K562 (cell line): ENCODE measurements around the gene SHB. TPM values are rescaled to one million over a fixed set of nuclear protein-coding genes. Genes with fewer than 3 reads are reported as not detected.
A peak's percentile ranks its signal among the peaks of the same experiment; 100 is the strongest.

Experiments
- ATAC-seq: fragments of 200-7000 bp; cut with Tn5 transposase; 3 replicates; pipeline ENCODE4 v1.9.1; 2020; ENCODE audit warnings: moderate library complexity
- BruUV-seq: library from RNA; stranded (reverse); fragments of 400-500 nt; replicated peaks from 2 replicates; lab custom pipeline; 2021; lab: Mats Ljungman, UMichigan
- CTCF ChIA-PET: fragments of 300-600 bp; formaldehyde crosslinking; extraction: SDS; loops from one replicate; lab custom pipeline; 2021; ENCODE audit warnings: low intra/inter-chr PET ratio; lab: Yijun Ruan, JAX
- POLR2A ChIA-PET: fragments of 300-600, 350-650 bp; sonication (Branson Sonifier 250); formaldehyde crosslinking; extraction: SDS; loops from one replicate; lab custom pipeline; 2021; ENCODE audit warnings: antibody characterized with exemption, inconsistent platforms; lab: Yijun Ruan, JAX
- DNase-seq, 4 experiments: peaks; one replicate each; pipeline versions ENCODE4 v3.0.0 to v3.0.0-alpha.2; 2011 to 2018; ENCODE audit warnings: low spot score in 3 of 4, mixed read lengths in 3 of 4; ENCODE audit errors: extremely low read depth in 1 of 4
- FAIRE-seq: peaks from 2 replicates; lab custom pipeline; 2011; peaks lifted over from hg19 to GRCh38; lab: Jason Lieb, UNC
- H2AFZ ChIP-seq: 2 replicates; pipeline ENCODE4 v1.6.0; 2011; ENCODE audit warnings: low read depth, low read length, control low read depth, inconsistent platforms
- H3K27ac ChIP-seq: fragments of 200-600 bp; 3 replicates; pipeline ENCODE4 v1.8.0; 2011; ENCODE audit warnings: low read depth, mild to moderate bottlenecking, control low read depth, inconsistent platforms, low read length, moderate library complexity, mixed read lengths; ENCODE audit errors: extremely low read depth
- H3K27me3 ChIP-seq, 2 experiments: fragments of 300-600 bp in 1 of 2; 2 replicates in 1 of 2; 3 replicates in 1 of 2; pipeline versions ENCODE4 v1.6.0 to v1.8.0; 2011; ENCODE audit warnings: inconsistent platforms in 2 of 2, low read length in 2 of 2, mild to moderate bottlenecking in 1 of 2, mixed read lengths in 1 of 2, moderate library complexity in 1 of 2; ENCODE audit not compliant: control insufficient read depth in 2 of 2, insufficient read depth in 2 of 2
- H3K36me3 ChIP-seq: fragments of 300-600 bp; 3 replicates; pipeline ENCODE4 v1.8.0; 2011; ENCODE audit warnings: mild to moderate bottlenecking, low read length, inconsistent platforms; ENCODE audit not compliant: control insufficient read depth, insufficient read depth
- H3K4me1 ChIP-seq, 2 experiments: fragments of 200-600 bp in 1 of 2; replicated peaks in 1 of 2; 2 replicates in 1 of 2; 3 replicates in 1 of 2; pipeline versions ENCODE4 v1.5.1 to v1.8.0; 2011; ENCODE audit warnings: inconsistent platforms in 2 of 2, low read length in 2 of 2, mild to moderate bottlenecking in 1 of 2, mixed read lengths in 1 of 2, moderate library complexity in 1 of 2; ENCODE audit not compliant: control insufficient read depth in 2 of 2, insufficient read depth in 2 of 2
- H3K4me2 ChIP-seq: 2 replicates; pipeline ENCODE4 v1.6.1; 2011; ENCODE audit warnings: low read length, control low read depth, inconsistent platforms, mixed read lengths; ENCODE audit not compliant: insufficient read depth
- H3K4me3 ChIP-seq: fragments of 200-600 bp; sonication (generic), shearing (Covaris generic); 2 replicates; pipeline ENCODE4 v1.5.1; 2016; ENCODE audit warnings: control low read depth, inconsistent platforms
- H3K79me2 ChIP-seq: fragments of 200-600 bp; 3 replicates; pipeline ENCODE4 v1.8.0; 2011; ENCODE audit warnings: low read length, inconsistent platforms; ENCODE audit not compliant: control insufficient read depth, insufficient read depth
- H3K9ac ChIP-seq, 2 experiments: 2 replicates each; pipeline versions ENCODE4 v1.6.0 to v1.6.1; 2011; ENCODE audit warnings: low read depth in 2 of 2, low read length in 2 of 2, control low read depth in 1 of 2, inconsistent platforms in 1 of 2, mild to moderate bottlenecking in 1 of 2, mixed read lengths in 1 of 2; ENCODE audit not compliant: insufficient read depth in 1 of 2
- H3K9me1 ChIP-seq: one replicate; pipeline ENCODE4 v1.6.0; 2011; ENCODE audit warnings: inconsistent platforms, mild to moderate bottlenecking, low read length, moderate library complexity; ENCODE audit not compliant: control insufficient read depth, insufficient read depth
- H3K9me3 ChIP-seq: replicated peaks from 2 replicates; pipeline ENCODE4 v1.5.1; 2011; ENCODE audit warnings: low read depth, low read length, inconsistent platforms; ENCODE audit not compliant: control insufficient read depth, insufficient read depth
- H4K20me1 ChIP-seq: replicated peaks from 2 replicates; pipeline ENCODE4 v1.6.1; 2011; ENCODE audit warnings: low read length, inconsistent platforms, mixed read lengths; ENCODE audit not compliant: control insufficient read depth, insufficient read depth
- ADNP ChIP-seq: fragments of 200-800 bp; sonication (Bioruptor generic); IDR thresholded peaks from 2 replicates; pipeline ENCODE4 v1.6.1; 2016; ENCODE audit warnings: missing genetic modification characterization, missing compliant biosample characterization
- BRD9 ChIP-seq: fragments of 450-650 bp; IDR thresholded peaks from 2 replicates; pipeline ENCODE4 v1.6.1; 2018; ENCODE audit warnings: low read depth; ENCODE audit not compliant: partially characterized antibody
- MCM5 ChIP-seq: fragments of 450-650 bp; IDR thresholded peaks from 2 replicates; pipeline ENCODE4 v1.6.1; 2016; ENCODE audit warnings: low read depth
- TSHZ1 ChIP-seq: fragments of 250-450 bp; sonication (Bioruptor Pico); IDR thresholded peaks from 2 replicates; pipeline ENCODE4 v1.4.0; 2020; ENCODE audit warnings: mild to moderate bottlenecking, moderate library complexity
- WGBS: fragments of 100-300 bp; shearing (Covaris generic); methylation state at CpG from one replicate; pipeline ENCODE4 v1.1.6; 2016; ENCODE audit warnings: low coverage, mixed read lengths; ENCODE audit not compliant: insufficient coverage; ENCODE audit errors: missing lambda C conversion rate; 5-methylcytosine and 5-hydroxymethylcytosine counted together
- in situ Hi-C: fragments of 300-500 bp; cut with MboI; formaldehyde crosslinking; loops from 4 replicates; pipeline ENCODE4 v1.15.0; 2018; ENCODE audit warnings: inconsistent platforms, mixed read lengths
- intact Hi-C: fragments of 100-400 bp; cut with micrococcal nuclease; formaldehyde crosslinking; loops from 2 replicates; pipeline ENCODE4 v1.14.2; 2022
- polyA plus RNA-seq, 8 experiments: library from polyadenylated mRNA; depleted of rRNA in 4 of 8; stranded (reverse) in 5 of 8; unstranded in 3 of 8; fragments of >200 nt; fragmentation: Nextera tagmentation in 2 of 8; fragmentation: Illumina TruSeq in 1 of 8; extraction: Ambion mirVana in 2 of 8; extraction: Trizol in 1 of 8; gene quantifications; 2 replicates each; pipeline versions ENCODE4 v1.2.1 to v1.2.3, GENCODE V29; 2011 to 2014; ENCODE audit warnings: inconsistent platforms in 1 of 8, missing spikeins in 1 of 8
- total RNA-seq, 7 experiments: library from RNA; depleted of rRNA in 6 of 7; stranded (reverse); fragments of >200 nt in 6 of 7; fragmentation: Illumina TruSeq in 2 of 7; extraction: Trizol in 2 of 7; gene quantifications; 2 replicates each; pipeline versions ENCODE4 v1.2.1 to v1.2.3, GENCODE V29; 2011 to 2021; ENCODE audit warnings: low replicate concordance in 1 of 7

The SHB gene
- total and polyA plus RNA-seq, 9 of the 15 experiments (the other 6 are each of a cell fraction or from before 2014, with no cell fraction given), result 0.78 to 16.0 (median 5.3) TPM

- Histone ChIP-seq H3K9me3 (no peaks in the 10 kb centered on the region), H4K20me1 (no peaks in the 10 kb centered on the region), H3K4me2 (no peak overlapping the region), H3K79me2 (no peaks in the 10 kb centered on the region), H3K4me1 (peaks cover 0 to 7% of the 10 kb centered on the region in 2 experiments; a peak in 3 of 5 replicates), H3K27me3 (no peaks in the 10 kb centered on the region), H3K36me3 (peaks cover 6% of the 10 kb centered on the region; the same call in 1 of the 3 replicates), H2AFZ (no peak overlapping the region)
- CTCF ChIA-PET, result no interaction called here
- FAIRE-seq, result no peak
- intact Hi-C loops, result no loop called here
- no peak for DNase-seq
- TF ChIP-seq TSHZ1 (no peak), MCM5 (no peak), ADNP (tag) (peak; percentile 41; the same call in 1 of the 2 replicates), BRD9 (no peak)
- TF ChIP-seq, all 486 proteins: peak for 1
- no TSS peak for BruUV-seq
- Histone ChIP-seq H3K9ac (no peak overlapping the region), H3K9me1 (no peaks in the 10 kb centered on the region), H3K27ac (no peak overlapping the region), H3K4me3 (no peak overlapping the region)
- no peak for ATAC-seq
- POLR2A ChIA-PET, result interaction anchor here (1.6 to 2.4 kb wide), 2 partner anchors 11 to 14 kb away, joined by 6 to 10 read pairs; no protein-coding TSS in a partner anchor
- in situ Hi-C loops, result no loop called here
- WGBS, result 72% methylated on average over 5 of the region's 5 CpGs
Observed at GRCh38 chr9:37870799-37871176, 198.2 kb downstream of the SHB start.
